Ovary (tissue), 9 donors: Measurements from ENCODE around the gene CHST6. TPM values are rescaled to one million over a fixed set of nuclear protein-coding genes. Genes with fewer than 3 reads are reported as not detected.

ENCODE experiments used
- DNase-seq, 5 donors: peaks; one replicate each; pipeline ENCODE4 v3.0.0-alpha.2; 2019 to 2020
- H3K27ac ChIP-seq, 2 donors: fragments of 200-600 bp; one replicate each; pipeline versions ENCODE4 v1.5.1 to v1.8.0; 2019 to 2022
- H3K27me3 ChIP-seq: fragments of 200-600 bp; one replicate; pipeline ENCODE4 v1.8.0; 2022
- H3K36me3 ChIP-seq: fragments of 200-600 bp; sonication (generic); one replicate; pipeline ENCODE4 v1.5.1; 2019
- H3K4me1 ChIP-seq: one replicate; pipeline ENCODE4 v1.8.1; 2013; ENCODE audit warnings: mild to moderate bottlenecking, moderate library complexity; ENCODE audit not compliant: insufficient read depth
- H3K4me3 ChIP-seq: fragments of 200-600 bp; sonication (generic); one replicate; pipeline ENCODE4 v1.5.1; 2017
- H3K9me3 ChIP-seq, 2 donors: fragments of 200-600 bp in 1 of 2; sonication (generic) in 1 of 2; one replicate each; pipeline versions ENCODE4 v1.5.1 to v1.8.1; 2013 to 2019; ENCODE audit warnings: mild to moderate bottlenecking in 1 of 2, moderate library complexity in 1 of 2
- CTCF ChIP-seq, 3 donors: fragments of 450-650 bp in 2 of 3; fragments of 200-600 bp in 1 of 3; IDR thresholded peaks; one replicate each; pipeline versions ENCODE4 v1.5.1 to v1.8.0; 2016 to 2022; ENCODE audit warnings: antibody characterized with exemption in 3 of 3, mild to moderate bottlenecking in 1 of 3
- EP300 ChIP-seq: sonication (generic); formaldehyde crosslinking; IDR thresholded peaks from one replicate; pipeline ENCODE4 v1.6.1; 2017; ENCODE audit warnings: antibody characterized with exemption
- POLR2A ChIP-seq: fragments of 450-650 bp; IDR thresholded peaks from one replicate; pipeline ENCODE4 v1.6.1; 2017; ENCODE audit warnings: antibody characterized with exemption, mild to moderate bottlenecking, moderate library complexity
- WGBS, 3 donors: extraction: QIAGEN DNeasy Blood & Tissue Kit in 1 of 3; methylation state at CpG; one replicate each; pipeline versions ENCODE4 v1.1.5 to v1.1.7; 2013 to 2017; 5-methylcytosine and 5-hydroxymethylcytosine counted together
- intact Hi-C, 4 donors: fragments of 100-400 bp; cut with DNase I; formaldehyde crosslinking; loops; one replicate each; pipeline versions ENCODE4 v1.11.0 to v1.15.1; 2022 to 2023
- polyA plus RNA-seq, 2 donors: library from polyadenylated mRNA; stranded (reverse); fragments of 200-250 nt in 1 of 2; fragments of 350-450 nt in 1 of 2; fragmentation: Illumina TruSeq in 1 of 2; extraction: RNeasy Lipid Tissue Mini Kit (QIAGEN cat#74804) in 1 of 2; gene quantifications; one replicate each; pipeline ENCODE4 v1.2.3, GENCODE V29; 2013 to 2014
- total RNA-seq, 7 donors: library from RNA; depleted of rRNA in 2 of 7; stranded (reverse); fragments of >200 nt in 2 of 7; fragmentation: NEBNext Ultra II Directional in 3 of 7; extraction: Animal tissue kit (Norgen Biotek cat#: 25700) in 3 of 7; gene quantifications; one replicate each; pipeline versions ENCODE4 v1.1.0 to v1.2.4, GENCODE V29; 2016 to 2023
- donor health status: DM: no; HTN: no; CAD: no; lungs with moderate emphysema.
- donor health status: DM: no; HTN: no; CAD: no.
- donor health status: Bipolar disorder and iron deficiency.
- donor health status: DM: yes; HTN: yes; CAD: no.
- donor health status: DM: no; HTN: no; CAD: no.
- donor health status: DM: yes; HTN: yes; CAD: no.

The CHST6 gene
- total and polyA plus RNA-seq, 9 donors = 0.04 to 1.4 (median 0.50) TPM

- no peak for DNase-seq
- 92 to 94% (median 93%) methylated on average over 17 of the region's 17 CpGs for WGBS, 3 donors
- no peak overlapping the region for H3K27ac ChIP-seq
Observed at GRCh38 chr16:75472908-75473877, 22.0 kb downstream of the CHST6 start.

GRCh38 chr16:75471723-75472633, 23.3 kb downstream of the CHST6 start:
- DNase-seq = peak; percentile 32 to 65 (median 49)
- WGBS, 3 donors = 14 to 20% (median 14%) methylated on average over 9 to 10 of the region's 10 CpGs
- intact Hi-C loops = loop anchor here (5.0 to 10.0 kb wide), 3 partner anchors 173 to 293 kb away; partner anchors contain the start of genes KARS1 (in 1 of the 4) and TERF2IP (in 1 of the 4)
- no peaks in the 10 kb centered on the region for H3K36me3 ChIP-seq
- no peaks in the 10 kb centered on the region for H3K27me3 ChIP-seq
- no peak overlapping the region for H3K4me3 ChIP-seq
- TF ChIP-seq POLR2A (no peak), EP300 (no peak), CTCF (IDR thresholded peaks at IDR 0.05) (peak; percentile 36 to 49 (median 39))
- H3K9me3 ChIP-seq = no peaks in the 10 kb centered on the region
- no peaks in the 10 kb centered on the region for H3K4me1 ChIP-seq
- no peak overlapping the region for H3K27ac ChIP-seq

More at GRCh38 chr16:75472908-75473877, 22.0 kb downstream of the CHST6 start:
- TF ChIP-seq EP300 (no peak), POLR2A (no peak), CTCF (IDR thresholded peaks at IDR 0.05) (no peak)
- no peaks in the 10 kb centered on the region for H3K4me1 ChIP-seq
- no peaks in the 10 kb centered on the region for H3K36me3 ChIP-seq
- H3K4me3 ChIP-seq = no peak overlapping the region
- no peaks in the 10 kb centered on the region for H3K9me3 ChIP-seq
- intact Hi-C loops = loop anchor here (5.0 to 10.0 kb wide), 3 partner anchors 172 to 292 kb away; partner anchors contain the start of genes KARS1 (in 1 of the 4) and TERF2IP (in 1 of the 4)
- no peaks in the 10 kb centered on the region for H3K27me3 ChIP-seq

GRCh38 chr16:75466760-75467159, 28.5 kb downstream of the CHST6 start:
- Histone ChIP-seq H3K9me3 (no peaks in the 10 kb centered on the region), H3K4me1 (no peaks in the 10 kb centered on the region), H3K4me3 (no peak overlapping the region), H3K27ac (no peak overlapping the region), H3K27me3 (no peaks in the 10 kb centered on the region), H3K36me3 (no peaks in the 10 kb centered on the region)
- no peak for DNase-seq
- intact Hi-C loops = loop anchor here in 1 of 4 donors (2.0 kb wide), 1 partner anchor 16 kb away; no protein-coding TSS in a partner anchor
- 71 to 89% (median 78%) methylated on average over 2 of the region's 2 CpGs for WGBS, 3 donors
- TF ChIP-seq EP300 (no peak), POLR2A (no peak), CTCF (IDR thresholded peaks at IDR 0.05) (no peak)
